Activated CD4-positive, CD25-positive, alpha-beta regulatory T cell (primary cell): ENCODE results near the gene TMEM30B.

ENCODE experiments used
- DNase-seq, 4 experiments: peaks; one replicate each; lab custom pipeline; 2025; lab: John Stamatoyannopoulos, UW

Gene TMEM30B

GRCh38 chr14:61298824-61299223, 17.7 kb upstream of the TMEM30B start:
- no peak for DNase-seq

- DNase-seq, result no peak
These were observed 16.4 kb upstream of the TMEM30B start for GRCh38 chr14:61297581-61297980.

- no peak for DNase-seq
These were observed 15.8 kb upstream of the TMEM30B start for GRCh38 chr14:61296719-61297502.

- no peak for DNase-seq
These were observed 15.0 kb upstream of the TMEM30B start for GRCh38 chr14:61296151-61296550.

- DNase-seq, result no peak
These were observed 9.6 kb upstream of the TMEM30B start for GRCh38 chr14:61290701-61291100.

- DNase-seq, result no peak
These were observed 7.6 kb upstream of the TMEM30B start for GRCh38 chr14:61288720-61289119.

- DNase-seq, result no peak
These were observed 7.1 kb upstream of the TMEM30B start for GRCh38 chr14:61288228-61288627.

- DNase-seq, result no peak
These were observed 6.1 kb upstream of the TMEM30B start for GRCh38 chr14:61287196-61287595.

GRCh38 chr14:61285364-61285763, 4.2 kb upstream of the TMEM30B start:
- DNase-seq, result no peak

GRCh38 chr14:61284001-61284400, 2.9 kb upstream of the TMEM30B start:
- DNase-seq, result no peak

GRCh38 chr14:61282746-61283145, 1.6 kb upstream of the TMEM30B start:
- DNase-seq, result no peak

GRCh38 chr14:61281948-61282275, 774 bp upstream of the TMEM30B start:
- no peak for DNase-seq

- DNase-seq, result peak; percentile 46 to 75 (median 58)
These were observed 482 bp downstream of the TMEM30B start for GRCh38 chr14:61280526-61281185.

- peak; percentile 9 to 25 (median 21) for DNase-seq
These were observed 1.0 kb downstream of the TMEM30B start for GRCh38 chr14:61280092-61280525.

GRCh38 chr14:61279082-61279481, 2.1 kb downstream of the TMEM30B start:
- DNase-seq, result no peak

- no peak for DNase-seq
These were observed 3.4 kb downstream of the TMEM30B start for GRCh38 chr14:61277784-61278183.

- DNase-seq, result no peak
These were observed 3.9 kb downstream of the TMEM30B start for GRCh38 chr14:61277232-61277631.

GRCh38 chr14:61271552-61271951, 9.6 kb downstream of the TMEM30B start:
- DNase-seq, result no peak

GRCh38 chr14:61270714-61271113, 10.4 kb downstream of the TMEM30B start:
- no peak for DNase-seq

GRCh38 chr14:61269321-61270083, 11.6 kb downstream of the TMEM30B start:
- DNase-seq, result peak; percentile 37 to 59 (median 41)

- DNase-seq, result no peak
These were observed 12.3 kb downstream of the TMEM30B start for GRCh38 chr14:61268812-61269211.

GRCh38 chr14:61266891-61267740, 14.0 kb downstream of the TMEM30B start:
- no peak for DNase-seq
